Limb (tissue), 2 donors: ENCODE measurements around the gene RNF130.

Experiments
- DNase-seq, 2 donors: peaks; one replicate each; pipeline ENCODE4 v3.0.0-alpha.2; 2016; ENCODE audit errors: extremely low spot score in 2 of 2

RNF130 gene

GRCh38 chr5:180056153-180056552, 15.4 kb downstream of the RNF130 start:
- DNase-seq: no peak

GRCh38 chr5:180054226-180054625, 17.3 kb downstream of the RNF130 start:
- no peak for DNase-seq

- DNase-seq: no peak
Measured at GRCh38 chr5:180053061-180053602, 18.4 kb downstream of the RNF130 start.

GRCh38 chr5:180052211-180052818, 19.2 kb downstream of the RNF130 start:
- no peak for DNase-seq

GRCh38 chr5:180050121-180050940, 21.2 kb downstream of the RNF130 start:
- no peak for DNase-seq

- no peak for DNase-seq
Measured at GRCh38 chr5:180049185-180049548, 22.4 kb downstream of the RNF130 start.

- no peak for DNase-seq
Measured at GRCh38 chr5:180047667-180048066, 23.9 kb downstream of the RNF130 start.

GRCh38 chr5:180046656-180047055, 24.9 kb downstream of the RNF130 start:
- no peak for DNase-seq

- DNase-seq: no peak
Measured at GRCh38 chr5:180045889-180046499, 25.6 kb downstream of the RNF130 start.

- DNase-seq: no peak
Measured at GRCh38 chr5:180043377-180043776, 28.2 kb downstream of the RNF130 start.

GRCh38 chr5:180041301-180042274, 30.0 kb downstream of the RNF130 start:
- no peak for DNase-seq

- no peak for DNase-seq
Measured at GRCh38 chr5:180040287-180041214, 31.0 kb downstream of the RNF130 start.

GRCh38 chr5:180035206-180035931, 36.2 kb downstream of the RNF130 start:
- no peak for DNase-seq

- DNase-seq: no peak
Measured at GRCh38 chr5:180034564-180034963, 37.0 kb downstream of the RNF130 start.

GRCh38 chr5:180027459-180028089, 44.0 kb downstream of the RNF130 start:
- DNase-seq: no peak

- no peak for DNase-seq
Measured at GRCh38 chr5:180026734-180027458, 44.7 kb downstream of the RNF130 start.

- DNase-seq: no peak
Measured at GRCh38 chr5:180026320-180026719, 45.2 kb downstream of the RNF130 start.

GRCh38 chr5:180021900-180022299, 49.7 kb downstream of the RNF130 start:
- no peak for DNase-seq
